Measurements from ENCODE around the gene CXCL14.

- TF ChIP-seq CTCF (IDR thresholded peaks at IDR 0.05) (no peak), POLR2A (IDR thresholded peaks at IDR 0.05) (no peak)
Measured at GRCh38 chr5:135578305-135578684, 496 bp downstream of the CXCL14 start.
